Activated CD4-positive, alpha-beta T cell treated with anti-CD3 and anti-CD28 coated beads, Interleukin-2, amount 50 U/mL, for 1 hour (primary cell): ENCODE results near the gene GPLD1.
"Not testable (repeated sequence)": the region's sequence is repeated elsewhere in the genome, so short reads cannot be mapped to it uniquely, and the experiment has no call there.

Experiments
- DNase-seq: peaks from one replicate; pipeline ENCODE4 v3.0.0-alpha.2; 2020

The GPLD1 gene

GRCh38 chr6:24453921-24454320 is 35.5 kb downstream of the GPLD1 start:
- DNase-seq: no peak

GRCh38 chr6:24451581-24452388 is 37.6 kb downstream of the GPLD1 start:
- no peak for DNase-seq

DNA sequence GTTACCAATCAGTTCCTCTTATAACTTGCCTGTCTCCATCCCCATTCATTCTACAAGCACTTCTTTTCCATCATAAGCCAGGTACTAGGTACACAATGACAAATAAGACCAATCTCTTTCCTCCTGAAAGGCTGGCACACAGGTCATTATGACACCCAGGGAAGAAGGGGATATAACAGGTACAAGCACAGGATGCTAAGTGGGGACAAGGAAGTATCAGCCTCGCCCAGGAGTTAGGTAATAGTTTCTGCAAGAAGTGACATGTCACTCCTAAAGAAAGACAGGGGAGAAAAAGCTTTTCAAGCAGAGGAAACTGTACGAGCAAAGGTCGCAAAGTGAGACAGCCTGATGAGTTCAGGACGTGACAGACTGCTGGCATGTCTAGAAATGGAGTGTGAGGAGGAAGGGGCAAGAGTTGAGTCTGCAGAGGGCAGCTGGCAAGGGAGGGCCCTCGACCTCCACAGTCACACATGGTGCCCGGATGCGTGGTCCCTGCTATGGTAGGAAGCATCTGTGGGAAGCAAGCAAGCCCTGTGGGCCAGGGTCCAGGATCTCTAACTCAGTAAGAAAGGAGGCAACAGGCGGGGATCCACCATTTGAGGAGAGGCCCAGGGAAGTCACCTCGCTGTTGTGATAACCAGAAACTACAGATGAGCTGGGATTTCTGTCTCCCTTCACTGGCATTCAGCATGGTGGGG is 40.4 kb downstream of the GPLD1 start:
- DNase-seq: no peak

GRCh38 chr6:24448396-24448795 is 41.0 kb downstream of the GPLD1 start:
- DNase-seq: no peak

GRCh38 chr6:24446670-24447069 is 42.7 kb downstream of the GPLD1 start:
- DNase-seq: no peak

- DNase-seq: no peak
These were observed 43.7 kb downstream of the GPLD1 start for GRCh38 chr6:24445704-24446103.

DNA sequence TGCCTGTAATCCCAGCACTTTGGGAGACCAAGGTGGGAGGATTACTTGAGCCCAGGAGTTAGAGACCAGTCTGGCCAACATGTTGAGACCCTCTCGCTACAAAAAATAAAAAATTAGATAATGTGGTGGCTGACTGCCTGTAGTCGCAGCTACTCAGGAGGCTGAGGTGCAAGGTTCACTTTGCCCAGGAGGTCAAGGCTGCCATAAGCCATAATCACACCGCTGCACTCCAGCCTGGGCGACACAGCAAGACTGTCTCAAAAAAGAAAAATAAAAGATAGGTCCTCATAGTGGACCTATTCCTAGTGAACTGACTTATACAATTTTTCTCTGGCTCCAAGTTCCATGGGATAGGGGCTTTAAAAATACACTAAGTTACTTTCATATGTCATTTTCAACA is 44.8 kb downstream of the GPLD1 start:
- no peak for DNase-seq

DNA sequence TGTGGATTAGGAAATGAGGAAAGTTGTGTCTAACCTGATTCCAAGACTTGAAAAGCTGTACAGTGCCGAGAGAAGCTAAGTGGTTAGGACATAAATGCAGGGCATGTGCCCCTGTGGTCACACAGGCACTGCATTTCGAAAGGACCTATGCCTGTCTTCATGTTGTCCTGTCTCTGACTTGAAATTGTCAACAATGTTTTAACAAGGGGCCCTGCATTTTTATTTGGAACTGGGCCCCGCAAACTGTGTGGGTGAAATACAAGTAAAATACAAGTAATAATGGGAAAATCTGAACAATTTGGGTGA is 47.8 kb downstream of the GPLD1 start:
- DNase-seq: no peak

DNA sequence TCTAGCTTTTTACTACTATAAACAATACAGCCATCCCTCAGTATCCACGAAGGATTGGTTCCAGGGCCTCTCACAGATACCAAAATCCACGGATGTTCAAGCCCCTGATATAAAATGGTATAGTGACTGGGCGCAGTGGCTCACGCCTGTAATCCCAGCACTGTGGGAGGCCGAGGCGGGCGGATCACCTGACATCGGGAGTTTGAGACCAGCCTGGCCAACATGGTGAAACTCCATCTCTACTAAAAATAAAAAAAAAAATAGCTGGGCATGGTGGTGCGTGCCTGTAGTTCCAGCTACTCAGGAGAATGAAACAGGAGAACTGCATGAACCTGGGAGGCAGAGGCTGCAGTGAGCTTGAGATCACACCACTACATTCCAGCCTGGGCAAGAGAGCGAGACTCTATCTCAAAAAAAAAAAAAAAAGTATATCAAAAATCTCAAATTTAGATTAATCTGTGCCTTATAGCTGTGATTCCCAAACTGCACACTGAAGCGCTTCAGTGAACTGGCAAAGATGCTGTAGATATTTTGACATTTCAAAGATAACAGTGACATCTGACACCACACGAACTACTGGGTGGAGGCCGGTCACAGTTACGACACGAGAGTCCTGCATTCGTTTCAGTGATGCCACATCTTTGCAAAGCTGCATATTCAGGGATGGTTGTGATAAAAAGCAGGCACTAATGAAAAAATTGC is 48.3 kb downstream of the GPLD1 start:
- DNase-seq: no peak

- no peak for DNase-seq
These were observed 49.4 kb downstream of the GPLD1 start for GRCh38 chr6:24439858-24440539.

DNA sequence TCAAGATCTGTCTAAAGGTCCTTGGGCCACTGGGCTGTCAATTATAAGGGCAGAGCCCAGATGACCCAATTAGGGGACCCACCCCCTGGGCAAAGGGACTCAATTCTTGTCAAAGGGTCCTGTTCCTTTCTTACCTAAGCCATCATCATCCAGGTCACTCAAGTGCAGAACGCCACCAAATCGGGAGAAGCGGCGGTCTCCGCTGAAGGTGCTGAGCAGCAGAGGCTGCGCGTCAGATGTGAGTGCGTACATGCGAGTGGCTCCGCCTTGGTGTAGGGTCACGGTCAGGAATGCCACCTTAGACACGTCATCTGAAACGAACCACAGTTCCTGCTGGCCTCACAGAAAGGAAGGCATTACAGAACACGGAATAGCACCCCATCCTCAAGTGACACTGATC is 52.4 kb downstream of the GPLD1 start:
- no peak for DNase-seq

GRCh38 chr6:24432611-24433010 is 56.8 kb downstream of the GPLD1 start:
- DNase-seq: no peak

- DNase-seq: no peak
These were observed 58.3 kb downstream of the GPLD1 start for GRCh38 chr6:24431045-24431451.

DNA sequence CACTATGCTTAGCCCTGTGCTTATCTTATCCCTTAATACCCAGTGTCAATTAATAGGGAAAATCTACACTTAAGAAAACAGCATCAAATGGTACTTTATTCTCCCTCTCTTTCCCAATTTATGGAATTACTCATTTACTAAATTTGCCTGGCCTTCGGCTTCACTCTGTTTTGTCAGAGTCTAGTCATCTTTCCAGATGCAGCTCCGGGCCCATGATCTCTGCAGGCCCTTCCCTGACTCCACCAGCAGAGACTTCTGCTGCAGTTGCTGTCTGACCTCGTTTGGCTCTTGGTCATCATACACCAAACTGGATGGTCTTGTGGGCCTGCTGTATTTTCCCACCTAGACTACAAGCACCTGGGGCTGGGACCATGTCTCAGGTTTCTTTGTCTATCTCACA is 59.3 kb downstream of the GPLD1 start:
- DNase-seq: no peak

DNA sequence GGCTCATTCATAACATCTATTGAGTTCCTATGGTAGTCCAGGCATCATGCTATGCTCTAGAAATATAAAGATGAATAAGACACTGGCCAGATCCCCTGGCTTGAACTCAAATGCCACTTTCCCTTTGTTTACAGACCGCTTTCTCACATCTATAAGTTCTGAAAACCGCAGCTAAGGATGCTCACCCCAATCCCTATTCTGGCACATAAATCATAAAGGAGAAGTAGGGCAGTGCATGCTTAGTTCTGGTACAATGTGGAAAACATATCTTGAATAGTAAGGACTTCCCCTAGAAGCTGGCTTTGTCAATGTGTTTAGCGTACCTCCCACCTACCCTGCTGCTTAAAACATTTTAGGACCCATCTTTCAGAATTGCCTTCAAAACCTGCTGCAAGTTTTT is 60.2 kb downstream of the GPLD1 start:
- no peak for DNase-seq

GRCh38 chr6:24428615-24429014 is 60.8 kb downstream of the GPLD1 start:
- DNase-seq: no peak

DNA sequence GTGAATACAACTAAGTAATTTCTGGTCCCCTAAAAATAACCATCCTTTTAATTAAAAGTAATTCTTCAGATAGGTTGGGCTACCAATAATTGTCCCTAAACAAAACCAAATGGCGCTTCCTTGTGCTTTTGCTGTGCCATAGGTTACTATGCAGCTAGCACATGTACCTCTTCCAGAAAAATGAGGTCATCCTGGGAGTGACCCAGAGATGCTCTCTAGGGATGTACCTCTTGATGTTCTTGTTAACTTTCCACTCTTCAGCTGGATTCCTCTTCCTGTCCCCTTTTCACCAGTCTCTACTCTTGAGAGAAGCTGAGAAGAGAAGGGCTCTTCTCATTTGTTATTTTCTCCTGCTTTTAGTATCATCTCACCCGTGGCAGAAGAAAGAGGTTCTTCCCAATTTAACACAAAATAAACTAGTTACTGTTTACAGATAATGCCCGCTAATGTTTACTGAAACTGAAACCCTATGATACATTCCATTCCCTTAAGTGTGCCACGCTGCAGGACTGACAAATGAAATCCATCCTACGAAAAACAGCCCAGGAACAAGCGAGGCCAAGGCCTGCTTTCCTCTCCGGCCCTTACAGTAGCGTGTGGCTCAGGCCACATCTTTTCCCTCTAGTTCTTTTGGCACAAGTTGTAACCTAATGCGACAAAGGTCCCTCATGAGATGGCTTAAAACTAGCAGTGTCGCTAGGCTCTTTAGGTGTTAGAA is 62.5 kb downstream of the GPLD1 start:
- no peak for DNase-seq

DNA sequence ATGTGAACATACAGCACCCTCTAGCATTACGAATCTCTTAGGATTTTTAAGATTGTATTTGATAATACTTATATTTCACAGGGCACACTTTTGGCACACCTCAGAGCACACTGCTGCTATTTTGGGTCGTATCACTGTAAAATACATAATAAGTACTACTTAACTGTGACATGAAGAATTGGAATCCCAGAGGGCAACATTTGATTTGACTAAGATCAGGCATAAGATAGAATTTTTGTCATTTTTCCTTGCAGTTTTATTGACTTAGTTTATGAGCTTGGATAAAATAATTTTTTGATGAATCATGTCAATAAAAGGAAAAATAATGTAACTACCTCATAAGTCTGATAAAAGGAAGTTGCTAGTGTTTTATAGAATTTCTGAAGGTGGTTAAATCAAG is 64.3 kb downstream of the GPLD1 start:
- no peak for DNase-seq

GRCh38 chr6:24419526-24419925 is 69.9 kb downstream of the GPLD1 start:
- DNase-seq: no peak

GRCh38 chr6:24415753-24416152 is 73.6 kb downstream of the GPLD1 start:
- no peak for DNase-seq

DNA sequence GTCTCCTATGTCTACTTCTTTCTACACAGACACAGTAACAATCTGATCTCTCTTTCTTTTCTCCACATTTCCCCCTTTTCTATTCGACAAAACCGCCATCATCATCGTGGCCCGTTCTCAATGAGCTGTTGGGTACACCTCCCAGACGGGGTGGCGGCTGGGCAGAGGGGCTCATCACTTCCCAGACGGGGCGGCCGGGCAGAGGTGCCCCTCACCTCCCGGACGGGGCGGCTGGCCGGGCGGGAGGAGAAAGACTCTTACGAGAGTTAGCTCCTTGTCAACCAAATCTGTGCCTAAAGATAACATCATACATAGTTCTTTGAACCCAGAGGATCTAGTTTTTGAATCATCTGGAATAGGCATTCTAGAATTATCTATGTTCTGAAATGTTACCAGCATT is 74.8 kb downstream of the GPLD1 start:
- DNase-seq: not testable (repeated sequence)

DNA sequence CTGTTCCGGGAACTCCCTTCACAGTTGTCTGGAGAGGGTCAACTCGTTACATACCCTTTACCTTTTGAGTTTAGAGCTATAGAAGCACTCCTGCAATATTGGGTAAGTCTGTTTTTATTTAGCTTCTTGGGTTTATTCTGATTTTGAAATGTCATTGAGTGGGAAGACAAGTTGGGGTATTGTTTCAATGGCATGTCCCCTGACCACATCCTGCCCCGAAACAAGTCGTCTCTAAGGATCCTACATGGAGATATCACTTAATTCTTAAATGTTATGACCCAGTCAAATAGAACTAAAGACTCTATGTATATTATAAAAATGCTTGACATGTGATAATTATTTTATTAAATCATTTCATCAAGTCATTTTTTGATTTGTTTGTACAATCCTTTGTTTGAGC is 77.1 kb downstream of the GPLD1 start:
- no peak for DNase-seq

- DNase-seq: no peak
These were observed 78.8 kb downstream of the GPLD1 start for GRCh38 chr6:24410622-24411021.
